HG03460 (cell line): ENCODE data around the gene PARVA.

ENCODE experiments used
- ATAC-seq: cut with Tn5 transposase; IDR thresholded peaks from one replicate; pipeline ENCODE4 v1.9.1; 2021; ENCODE audit not compliant: unreplicated experiment

Gene PARVA

DNA sequence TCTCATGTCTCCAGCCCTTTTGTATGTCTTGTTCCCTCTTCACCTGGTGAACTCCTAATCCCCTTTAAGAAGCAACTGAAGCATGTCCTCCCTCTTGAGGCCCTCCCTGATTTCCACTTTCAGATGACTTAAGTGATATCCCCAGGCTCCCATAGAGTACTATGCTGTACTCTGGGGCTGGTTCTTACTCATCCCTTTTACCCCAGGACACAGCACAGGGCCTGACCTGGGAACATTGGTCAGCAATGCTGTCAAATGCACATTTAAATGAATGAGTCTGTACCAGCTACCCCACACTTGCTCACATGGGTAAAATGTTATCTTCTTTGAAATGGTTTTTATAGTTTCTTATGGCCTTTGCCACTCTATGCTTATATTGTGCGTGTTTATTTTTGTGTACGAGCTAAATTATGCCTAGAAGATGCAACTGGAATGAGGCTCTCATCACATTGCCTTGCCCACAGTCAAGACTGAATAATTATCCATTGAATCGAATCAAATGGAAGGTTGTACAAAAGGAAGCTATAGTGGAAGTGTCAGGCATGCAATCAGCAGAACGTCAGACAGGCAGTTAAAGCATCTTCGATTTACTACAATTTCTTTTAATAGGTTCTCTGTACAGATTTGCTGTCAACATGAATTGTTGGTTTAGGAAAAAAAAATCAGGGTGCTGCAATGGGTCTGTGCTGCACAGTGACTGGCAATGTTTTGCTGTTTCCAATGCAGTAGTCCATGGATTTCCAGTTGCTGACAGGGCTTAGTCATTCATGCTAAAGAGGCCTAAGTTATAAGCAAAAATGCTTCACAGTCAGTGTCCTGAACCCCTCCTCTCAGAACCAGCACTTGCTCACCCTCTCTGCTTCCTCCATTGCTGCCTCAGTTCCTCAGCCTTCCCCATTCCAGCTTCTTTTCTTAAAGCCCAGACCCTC is 79.5 kb downstream of the PARVA start:
- ATAC-seq = no peak

DNA sequence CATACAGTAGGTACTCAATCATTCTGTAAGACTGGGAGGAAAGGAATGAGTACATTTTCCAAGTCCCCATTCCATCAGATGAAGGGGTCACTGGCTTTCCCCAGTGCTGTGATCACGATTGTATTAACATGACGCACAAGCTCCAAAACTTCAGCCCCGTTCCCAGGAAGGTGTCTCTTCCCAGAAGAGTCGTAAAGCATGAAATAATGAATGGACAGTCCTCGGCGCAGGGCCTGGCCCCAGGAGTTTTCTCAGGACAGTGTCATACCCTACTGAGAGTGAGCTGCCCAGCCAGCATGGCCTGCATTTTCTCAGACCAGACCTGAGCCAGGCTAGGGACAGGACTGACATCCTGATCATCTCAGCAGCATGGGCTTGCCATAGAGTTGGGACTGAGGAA is 80.7 kb downstream of the PARVA start:
- ATAC-seq = no peak

- ATAC-seq = no peak
Measured at GRCh38 chr11:12459374-12459773, 82.0 kb downstream of the PARVA start.

GRCh38 chr11:12459865-12460444 is 82.6 kb downstream of the PARVA start:
- ATAC-seq = no peak

DNA sequence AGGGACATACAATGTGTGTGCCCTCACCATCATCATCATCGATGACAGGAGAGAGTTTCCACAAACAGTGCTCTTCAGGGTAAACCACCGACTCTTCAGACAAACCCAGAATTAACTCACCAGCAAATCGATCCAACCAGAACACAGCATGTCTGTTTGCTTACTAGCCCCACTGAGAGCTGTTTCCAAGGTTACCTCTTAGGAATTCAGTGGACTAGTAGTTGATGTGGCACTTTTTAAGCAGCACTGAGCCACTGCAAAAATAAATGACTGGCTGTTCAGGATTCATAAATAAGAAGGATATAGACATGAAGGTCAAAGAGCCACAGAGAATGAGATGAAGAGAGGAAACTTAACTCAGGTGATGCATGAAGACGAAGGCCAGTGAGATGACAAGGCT is 83.1 kb downstream of the PARVA start:
- no peak for ATAC-seq

DNA sequence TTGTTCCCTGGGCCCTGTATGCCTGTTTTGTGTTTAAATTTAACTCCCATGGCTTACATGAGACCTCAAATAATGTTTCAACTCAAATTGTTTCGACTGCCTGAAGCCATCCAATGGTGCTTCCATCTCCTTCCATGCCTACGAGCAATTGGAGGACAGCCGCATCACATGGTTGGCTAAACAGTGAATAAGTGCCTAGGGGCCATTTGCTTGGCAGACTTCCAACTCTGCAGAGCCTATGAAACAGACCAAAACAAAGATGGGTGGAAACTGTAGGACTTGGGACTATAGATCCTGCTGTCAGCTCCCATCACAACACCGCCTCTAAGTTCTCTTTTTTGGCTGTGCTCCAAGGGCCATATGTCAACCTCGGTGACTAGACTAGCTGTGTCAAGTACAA is 84.1 kb downstream of the PARVA start:
- no peak for ATAC-seq

- no peak for ATAC-seq
Measured at GRCh38 chr11:12464303-12464702, 86.9 kb downstream of the PARVA start.

DNA sequence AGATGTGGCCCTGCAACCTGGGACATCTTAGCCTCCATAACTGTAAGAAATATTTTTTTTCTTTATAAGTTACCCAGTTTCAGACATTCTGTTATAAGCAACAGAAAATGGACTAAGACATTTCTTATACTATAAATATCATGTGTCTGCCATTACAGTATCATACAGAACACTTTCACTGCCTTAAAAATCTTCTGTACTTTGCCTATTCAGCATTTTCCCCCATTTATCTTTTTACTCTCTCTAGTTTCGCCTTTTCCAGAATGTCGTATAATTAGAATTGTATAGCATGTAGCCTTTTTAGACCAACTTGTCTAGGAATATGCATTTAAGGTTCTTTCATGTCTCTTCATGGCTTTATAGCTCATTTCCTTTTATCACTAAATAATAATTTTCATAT is 88.0 kb downstream of the PARVA start:
- no peak for ATAC-seq

GRCh38 chr11:12467610-12468009 is 90.2 kb downstream of the PARVA start:
- ATAC-seq = no peak

DNA sequence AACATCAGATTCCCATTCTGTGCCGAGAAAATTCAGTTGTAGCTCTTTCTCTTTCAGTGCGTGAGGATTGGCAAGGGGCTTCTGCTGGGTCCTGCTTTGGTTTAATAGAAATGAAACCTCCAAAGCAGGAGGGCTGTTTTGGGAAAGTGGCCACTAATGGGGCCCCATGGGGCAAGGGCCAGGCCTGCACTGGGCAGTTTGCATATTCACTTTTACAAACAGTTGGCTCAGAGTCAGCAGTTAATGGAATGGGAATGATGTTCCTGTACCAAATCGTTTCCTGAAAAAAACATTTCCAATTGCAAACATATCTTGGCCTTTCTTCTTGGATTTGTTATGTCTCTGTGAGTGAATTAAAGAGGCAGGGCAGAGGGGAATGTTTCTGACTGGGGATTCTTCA is 92.1 kb downstream of the PARVA start:
- ATAC-seq = no peak

GRCh38 chr11:12470236-12470635 is 92.9 kb downstream of the PARVA start:
- no peak for ATAC-seq

GRCh38 chr11:12472401-12473005 is 95.1 kb downstream of the PARVA start:
- ATAC-seq = no peak

- ATAC-seq = no peak
Measured at GRCh38 chr11:12473381-12473780, 96.0 kb downstream of the PARVA start.

DNA sequence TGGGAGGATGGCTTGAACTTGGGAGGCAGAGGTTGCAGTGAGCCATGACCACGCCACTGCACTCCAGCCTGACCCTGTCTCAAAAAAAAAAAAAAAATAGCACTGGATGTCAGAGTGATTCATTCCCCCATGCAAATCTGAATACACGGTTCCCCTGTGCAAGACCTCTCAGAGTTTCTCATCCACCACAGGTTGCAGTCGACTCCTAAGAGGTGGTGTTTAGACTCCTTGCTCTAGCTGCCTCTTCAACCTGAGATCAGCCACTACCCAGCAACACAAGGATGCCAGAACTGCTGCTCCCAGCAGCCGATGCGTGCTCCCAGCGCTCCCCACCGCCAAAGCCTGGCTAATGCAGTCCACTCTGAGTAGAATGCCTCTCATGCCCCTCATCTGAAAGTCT is 97.5 kb downstream of the PARVA start:
- ATAC-seq = no peak

- no peak for ATAC-seq
Measured at GRCh38 chr11:12478743-12479142, 101.4 kb downstream of the PARVA start.

DNA sequence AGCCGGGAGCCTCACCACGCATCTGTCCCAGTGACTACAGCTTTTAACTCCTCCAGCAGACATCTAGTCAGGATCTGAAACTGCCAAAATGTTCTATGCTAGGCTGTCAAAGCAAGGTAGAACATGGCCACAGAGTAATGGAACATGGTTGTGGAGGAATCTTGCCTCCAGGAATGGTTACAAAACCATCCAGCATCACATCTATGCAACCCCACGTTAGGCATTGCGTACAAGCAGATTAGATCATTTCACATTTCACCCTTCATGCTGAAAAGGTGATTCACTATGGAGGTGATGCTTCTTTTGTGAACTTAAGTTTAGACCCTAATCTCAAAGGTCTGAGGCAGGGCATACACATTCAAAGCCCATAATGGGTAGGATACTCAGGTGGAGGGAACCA is 103.0 kb downstream of the PARVA start:
- ATAC-seq = no peak

- ATAC-seq = no peak
Measured at GRCh38 chr11:12482839-12483238, 105.5 kb downstream of the PARVA start.

- no peak for ATAC-seq
Measured at GRCh38 chr11:12483604-12484003, 106.2 kb downstream of the PARVA start.

- ATAC-seq = no peak
Measured at GRCh38 chr11:12485328-12485727, 108.0 kb downstream of the PARVA start.

GRCh38 chr11:12489246-12489772 is 111.9 kb downstream of the PARVA start:
- ATAC-seq = no peak

DNA sequence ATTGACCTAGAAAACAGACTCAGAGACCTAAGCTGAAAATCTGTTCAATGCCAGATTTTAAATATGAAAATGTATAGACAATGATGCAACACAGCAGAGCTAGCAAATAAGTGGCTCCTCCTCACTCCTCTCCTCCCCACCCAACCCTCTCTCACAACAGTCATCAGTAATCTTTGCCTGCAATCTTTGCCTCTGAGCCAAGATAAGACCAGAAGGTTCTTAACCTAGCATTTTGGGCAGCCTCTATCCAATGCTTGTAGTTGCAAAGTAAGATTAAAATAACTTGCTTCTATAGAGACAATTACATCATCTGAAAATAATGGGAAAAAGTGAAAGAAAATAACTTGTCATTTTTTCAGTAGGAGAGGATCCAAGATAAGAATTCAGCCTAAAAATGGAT is 117.3 kb downstream of the PARVA start:
- ATAC-seq = no peak
